HFF-Myc (cell line): Measurements from ENCODE around the gene NCR1.
"Not testable (repeated sequence)": the region's sequence is repeated elsewhere in the genome, so short reads cannot be mapped to it uniquely, and the experiment has no call there.

Experiments
- DNase-seq: peaks from one replicate; pipeline ENCODE4 v3.0.0-alpha.2; 2011; ENCODE audit warnings: low read depth; ENCODE audit errors: extremely low read depth
- H3K4me3 ChIP-seq: replicated peaks from 2 replicates; pipeline ENCODE4 v1.5.1; 2011; ENCODE audit warnings: low read depth, mild to moderate bottlenecking, control low read depth, low read length
- TF ChIP-seq, protein P1 (sequence below): IDR thresholded peaks from 2 replicates; pipeline ENCODE4 v1.5.1; 2012; ENCODE audit warnings: mild to moderate bottlenecking, low read depth, low read length, control low read depth; ENCODE audit errors: missing control alignments

Gene NCR1

DNA sequence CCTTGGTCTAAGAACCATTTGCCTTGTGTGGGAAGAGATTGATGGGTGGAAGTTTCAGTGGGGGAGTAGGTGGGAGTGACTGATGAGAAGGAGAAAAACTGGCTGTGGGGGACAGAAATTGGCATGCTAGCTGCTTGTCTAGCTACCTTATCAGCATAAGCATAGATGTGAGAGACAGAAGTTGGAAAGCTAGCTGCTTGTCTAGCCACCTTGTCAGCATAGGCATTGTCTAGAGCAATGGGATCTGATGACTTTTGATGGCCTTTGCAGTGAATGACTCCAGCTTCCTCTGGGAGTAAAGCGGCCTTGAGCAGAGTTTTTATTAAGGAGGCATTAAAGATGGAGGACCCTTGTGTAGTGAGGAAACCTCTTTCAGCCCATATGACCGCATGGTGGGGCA is 9.9 kb upstream of the NCR1 start:
- H3K4me3 ChIP-seq, result no peak overlapping the region
- no peak for DNase-seq
- TF ChIP-seq, protein P1, sequence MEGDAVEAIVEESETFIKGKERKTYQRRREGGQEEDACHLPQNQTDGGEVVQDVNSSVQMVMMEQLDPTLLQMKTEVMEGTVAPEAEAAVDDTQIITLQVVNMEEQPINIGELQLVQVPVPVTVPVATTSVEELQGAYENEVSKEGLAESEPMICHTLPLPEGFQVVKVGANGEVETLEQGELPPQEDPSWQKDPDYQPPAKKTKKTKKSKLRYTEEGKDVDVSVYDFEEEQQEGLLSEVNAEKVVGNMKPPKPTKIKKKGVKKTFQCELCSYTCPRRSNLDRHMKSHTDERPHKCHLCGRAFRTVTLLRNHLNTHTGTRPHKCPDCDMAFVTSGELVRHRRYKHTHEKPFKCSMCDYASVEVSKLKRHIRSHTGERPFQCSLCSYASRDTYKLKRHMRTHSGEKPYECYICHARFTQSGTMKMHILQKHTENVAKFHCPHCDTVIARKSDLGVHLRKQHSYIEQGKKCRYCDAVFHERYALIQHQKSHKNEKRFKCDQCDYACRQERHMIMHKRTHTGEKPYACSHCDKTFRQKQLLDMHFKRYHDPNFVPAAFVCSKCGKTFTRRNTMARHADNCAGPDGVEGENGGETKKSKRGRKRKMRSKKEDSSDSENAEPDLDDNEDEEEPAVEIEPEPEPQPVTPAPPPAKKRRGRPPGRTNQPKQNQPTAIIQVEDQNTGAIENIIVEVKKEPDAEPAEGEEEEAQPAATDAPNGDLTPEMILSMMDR, result no peak

DNA sequence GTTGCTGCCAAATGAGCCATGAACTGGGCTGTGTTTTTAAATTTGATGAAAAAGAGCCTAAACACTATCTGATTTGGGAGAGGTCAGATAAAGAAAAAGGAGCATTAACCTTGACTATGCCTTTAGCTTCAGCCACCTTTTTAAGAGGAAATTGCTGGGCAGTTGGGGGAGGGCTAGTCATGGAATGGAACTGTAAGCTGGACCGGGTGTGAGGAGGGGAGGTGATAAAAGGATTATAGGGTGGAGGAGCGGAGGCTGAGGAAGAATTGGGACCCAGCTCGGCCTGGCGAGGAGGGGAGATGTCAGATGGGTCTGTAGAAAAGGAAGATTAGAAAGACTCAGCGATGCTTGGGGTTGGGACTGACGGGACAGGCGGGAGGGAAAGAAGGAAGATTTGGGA is 7.3 kb upstream of the NCR1 start:
- not testable (repeated sequence) for H3K4me3 ChIP-seq, DNase-seq

DNA sequence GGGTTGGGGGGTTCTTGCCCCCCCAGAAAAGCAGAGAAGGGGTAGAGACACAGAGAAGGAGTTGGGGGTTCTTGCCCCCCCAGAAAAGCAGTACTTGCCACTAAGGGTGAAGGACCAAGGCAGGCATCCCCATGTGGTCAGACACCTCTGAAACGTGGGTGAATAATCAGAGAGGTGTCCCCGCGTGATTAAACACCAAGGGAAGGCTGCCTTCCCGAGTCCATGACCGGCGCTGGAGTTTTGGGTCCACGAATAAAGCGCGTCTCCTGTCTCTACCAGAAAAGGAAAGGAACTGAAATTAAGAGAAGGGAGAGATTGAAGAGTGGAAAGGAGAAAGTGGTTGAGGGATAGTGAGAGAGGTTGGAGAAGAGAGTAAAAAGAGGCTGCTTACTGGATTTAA is 6.3 kb upstream of the NCR1 start:
- not testable (repeated sequence) for H3K4me3 ChIP-seq, DNase-seq

DNA sequence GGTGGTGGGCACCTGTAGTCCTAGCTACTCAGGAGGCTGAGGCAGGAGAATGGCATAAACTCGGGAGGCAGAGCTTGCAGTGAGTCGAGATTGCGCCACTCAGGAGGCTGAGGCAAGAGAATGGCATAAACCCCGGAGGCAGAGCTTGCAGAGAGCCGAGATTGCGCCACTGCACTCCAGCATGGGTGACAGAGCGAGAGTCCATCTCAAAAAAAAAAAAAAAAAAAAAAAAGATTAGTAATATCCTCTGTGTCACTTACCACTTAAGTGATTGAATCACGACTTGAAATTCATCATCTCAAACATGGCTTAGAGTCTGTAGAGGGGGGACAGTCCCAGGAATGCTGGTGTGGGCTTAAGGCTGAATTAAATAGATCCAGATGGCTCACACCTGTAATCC is 4.8 kb upstream of the NCR1 start:
- H3K4me3 ChIP-seq, DNase-seq: not testable (repeated sequence)

DNA sequence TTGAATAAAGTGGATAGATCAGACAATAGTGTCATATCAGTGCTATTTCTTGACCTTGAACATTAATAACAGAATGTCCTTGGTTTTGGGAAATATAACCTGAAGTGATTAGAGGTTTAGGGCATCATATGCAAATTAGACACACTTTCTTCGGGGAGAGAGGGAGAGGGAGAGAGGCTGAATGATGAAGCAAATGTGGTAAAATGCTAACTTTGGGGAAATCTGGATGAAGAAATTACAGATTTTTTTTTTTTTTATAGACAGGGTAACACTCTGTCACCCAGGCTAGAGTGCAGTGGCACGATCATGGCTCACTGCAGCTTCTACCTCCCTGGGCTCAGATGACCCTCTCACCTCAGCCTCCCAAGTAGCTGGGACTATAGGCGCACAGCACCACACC is 3.9 kb upstream of the NCR1 start:
- H3K4me3 ChIP-seq, result no peak overlapping the region
- DNase-seq, result no peak
- TF ChIP-seq, protein P1, result no peak

DNA sequence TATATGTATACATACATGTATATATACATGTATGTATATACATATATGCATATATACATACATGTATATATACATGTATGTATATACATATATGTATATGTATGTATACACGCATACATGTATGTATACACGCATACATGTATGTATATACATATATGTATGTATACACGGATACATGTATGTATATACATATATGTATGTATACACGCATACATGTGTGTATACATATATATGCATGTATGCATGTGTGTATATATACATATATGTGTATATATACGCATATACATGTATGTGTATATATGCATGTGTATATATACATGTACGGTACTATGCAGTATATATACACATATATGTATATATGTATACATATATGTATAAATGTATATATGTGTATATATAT is 2.6 kb upstream of the NCR1 start:
- no peak overlapping the region for H3K4me3 ChIP-seq
- no peak for DNase-seq
- TF ChIP-seq, protein P1, result no peak

DNA sequence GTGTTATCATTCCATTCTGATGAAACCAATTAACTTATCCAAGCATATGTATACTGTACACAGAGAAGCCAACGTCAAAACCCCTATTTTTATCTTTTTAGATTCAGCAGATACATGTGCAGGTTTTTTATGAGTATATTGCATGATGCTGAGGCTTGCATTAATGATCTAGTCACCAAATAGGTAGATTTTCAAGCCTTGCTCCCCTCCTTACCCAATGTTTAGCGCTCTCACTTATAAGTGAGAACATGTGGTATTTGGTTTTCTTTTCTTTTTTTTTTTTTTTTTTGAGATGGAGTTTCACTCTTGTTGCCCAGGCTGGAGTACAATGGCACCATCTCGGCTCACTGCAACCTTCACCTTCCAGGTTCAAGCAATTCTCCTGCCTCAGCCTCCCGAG is 1.7 kb upstream of the NCR1 start:
- H3K4me3 ChIP-seq, DNase-seq: not testable (repeated sequence)

DNA sequence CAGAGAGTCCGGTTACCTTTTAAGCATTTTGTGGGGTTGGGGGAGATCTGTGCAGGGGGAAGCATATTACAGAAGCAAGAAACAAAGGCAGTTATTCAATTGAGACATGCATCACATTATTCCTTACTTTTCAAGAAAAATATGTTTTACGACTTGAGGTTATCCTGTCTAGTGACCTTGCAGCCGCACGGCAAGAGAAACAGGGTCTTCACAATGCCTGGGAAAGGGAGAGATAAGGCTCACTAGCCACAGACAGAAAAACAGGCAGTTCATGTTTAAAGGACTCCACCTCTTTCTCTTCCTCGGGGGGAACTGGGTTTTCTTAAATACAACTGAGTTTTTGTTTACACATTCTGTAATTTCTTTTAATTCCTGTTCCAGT is 536 bp upstream of the NCR1 start:
- H3K4me3 ChIP-seq, result no peak overlapping the region
- TF ChIP-seq, protein P1, result no peak
- DNase-seq, result no peak

DNA sequence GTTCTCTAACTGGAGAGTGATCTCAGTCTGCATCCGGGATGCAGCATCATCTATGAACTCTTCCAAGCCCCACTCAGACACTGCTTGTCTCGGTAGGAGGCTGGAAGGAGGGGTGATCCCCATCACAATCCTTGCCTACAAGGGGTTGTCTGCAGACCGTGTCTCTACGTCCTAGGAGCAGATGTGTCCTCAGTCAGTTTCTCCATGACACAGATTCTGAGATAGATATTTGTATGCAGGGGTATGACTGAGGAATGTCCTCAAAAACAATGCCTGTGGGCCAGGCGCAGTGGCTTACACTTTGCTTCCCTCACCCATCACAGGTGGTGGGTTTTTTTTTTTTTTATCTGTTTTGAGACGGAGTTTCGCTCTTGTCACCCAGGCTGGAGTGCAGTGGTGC is 871 bp downstream of the NCR1 start:
- DNase-seq, result no peak
- TF ChIP-seq, protein P1, result no peak

DNA sequence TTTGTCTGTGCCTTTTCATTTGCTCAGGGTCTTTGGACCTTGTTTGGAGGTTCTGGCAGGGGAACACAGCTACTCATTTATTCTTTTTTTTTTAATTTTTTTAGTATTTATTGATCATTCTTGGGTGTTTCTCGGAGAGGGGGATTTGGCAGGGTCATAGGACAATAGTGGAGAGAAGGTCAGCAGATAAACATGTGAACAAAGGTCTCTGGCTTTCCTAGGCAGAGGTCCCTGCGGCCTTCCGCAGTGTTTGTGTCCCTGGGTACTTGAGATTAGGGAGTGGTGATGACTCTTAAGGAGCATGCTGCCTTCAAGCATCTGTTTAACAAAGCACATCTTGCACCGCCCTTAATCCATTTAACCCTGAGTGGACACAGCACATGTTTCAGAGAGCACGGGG is 2.0 kb downstream of the NCR1 start:
- H3K4me3 ChIP-seq, DNase-seq: not testable (repeated sequence)

More for the DNA sequence above, 871 bp downstream of the NCR1 start:
- H3K4me3 ChIP-seq, result no peak overlapping the region
